GM18873 (cell line): ENCODE results near the gene MAJIN.

Source experiments
- ATAC-seq: cut with Tn5 transposase; IDR thresholded peaks from one replicate; pipeline ENCODE4 v1.9.1; 2021; ENCODE audit warnings: mild to moderate bottlenecking, moderate library complexity, moderate number of reproducible peaks; ENCODE audit not compliant: unreplicated experiment, low FRiP score

Gene MAJIN

DNA sequence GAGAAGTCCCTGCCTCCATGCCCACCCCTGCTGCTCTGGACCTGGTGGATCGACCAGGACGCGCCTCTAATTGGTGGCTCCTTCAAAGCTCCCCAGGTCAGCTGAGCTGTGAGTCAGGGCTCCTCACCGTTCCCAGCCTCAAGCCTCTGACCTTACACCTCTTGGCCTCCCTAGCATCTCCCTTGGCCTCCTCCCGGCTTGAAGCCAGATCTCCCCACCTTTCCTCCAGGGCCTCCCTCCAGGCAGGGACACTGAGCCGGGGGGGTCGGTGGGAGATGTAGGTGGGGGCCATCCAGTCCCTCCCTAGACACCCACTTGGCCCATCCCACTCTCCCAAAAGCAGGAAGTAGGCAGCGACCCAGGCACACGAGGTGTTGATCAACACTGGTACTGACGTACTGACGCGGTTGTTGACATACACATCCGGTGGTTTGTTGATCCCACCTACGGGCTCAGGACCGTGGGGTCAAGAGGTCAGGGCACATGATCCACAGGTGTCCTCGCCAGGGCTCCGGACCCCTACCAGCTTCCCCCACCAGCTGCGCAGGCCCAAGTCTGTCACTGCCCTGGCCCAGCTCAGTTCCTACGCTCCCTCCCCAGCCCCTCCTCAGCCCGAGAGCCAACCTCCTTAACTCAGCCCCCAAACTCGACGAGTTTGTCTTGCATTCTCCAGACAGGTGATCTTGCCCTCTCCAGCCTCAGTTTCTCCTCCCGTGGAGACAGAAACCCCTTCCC is 55.7 kb downstream of the MAJIN start:
- no peak for ATAC-seq

DNA sequence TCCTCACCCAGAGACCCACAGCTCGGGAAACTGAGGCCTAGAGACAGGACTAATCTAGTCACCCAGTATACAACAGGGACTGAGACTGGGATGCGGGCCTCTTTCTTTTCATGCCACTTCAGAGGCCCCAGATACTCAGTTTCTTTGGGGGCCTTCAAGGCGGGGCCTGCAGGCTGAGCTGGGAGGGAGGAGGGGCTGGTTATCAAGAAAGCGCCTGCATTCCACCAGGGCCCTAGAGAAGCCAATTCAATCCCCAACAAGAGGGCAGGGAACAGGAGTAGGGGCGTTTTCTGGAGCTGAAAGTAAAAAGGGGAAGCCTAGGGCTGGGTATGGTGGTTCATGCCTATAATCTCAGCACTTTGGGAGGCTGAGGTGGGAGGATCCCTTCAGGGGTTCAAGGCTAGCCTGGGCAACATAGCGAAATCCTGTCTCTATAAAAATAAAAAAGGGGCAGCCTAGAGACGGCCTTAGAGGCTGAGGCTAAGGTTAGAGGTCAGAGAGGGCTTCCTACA is 56.5 kb downstream of the MAJIN start:
- no peak for ATAC-seq

- no peak for ATAC-seq
Measured at GRCh38 chr11:64914123-64914522, 57.8 kb downstream of the MAJIN start.

- no peak for ATAC-seq
Measured at GRCh38 chr11:64913171-64913727, 58.7 kb downstream of the MAJIN start.

DNA sequence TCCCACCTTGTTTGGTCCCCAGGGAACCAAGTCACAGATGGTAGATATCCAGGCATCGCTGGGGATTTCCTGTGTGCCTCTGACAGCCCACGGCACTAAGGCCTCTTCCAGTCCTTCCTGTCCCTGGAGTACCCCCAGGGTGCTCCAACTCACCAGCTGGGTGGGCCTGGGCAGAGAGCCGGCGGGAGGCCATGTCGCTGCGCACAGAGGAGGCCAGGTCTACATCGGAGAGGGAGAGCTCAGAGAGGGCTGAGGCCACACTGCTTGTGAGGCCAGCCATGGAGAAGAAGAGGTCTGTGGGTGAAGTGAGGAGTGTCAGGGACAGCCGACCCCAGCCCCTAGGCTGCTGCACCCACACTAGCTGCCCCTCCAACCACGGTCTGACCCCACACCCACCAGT is 60.2 kb downstream of the MAJIN start:
- ATAC-seq, result no peak

GRCh38 chr11:64911142-64911541 is 60.8 kb downstream of the MAJIN start:
- no peak for ATAC-seq

DNA sequence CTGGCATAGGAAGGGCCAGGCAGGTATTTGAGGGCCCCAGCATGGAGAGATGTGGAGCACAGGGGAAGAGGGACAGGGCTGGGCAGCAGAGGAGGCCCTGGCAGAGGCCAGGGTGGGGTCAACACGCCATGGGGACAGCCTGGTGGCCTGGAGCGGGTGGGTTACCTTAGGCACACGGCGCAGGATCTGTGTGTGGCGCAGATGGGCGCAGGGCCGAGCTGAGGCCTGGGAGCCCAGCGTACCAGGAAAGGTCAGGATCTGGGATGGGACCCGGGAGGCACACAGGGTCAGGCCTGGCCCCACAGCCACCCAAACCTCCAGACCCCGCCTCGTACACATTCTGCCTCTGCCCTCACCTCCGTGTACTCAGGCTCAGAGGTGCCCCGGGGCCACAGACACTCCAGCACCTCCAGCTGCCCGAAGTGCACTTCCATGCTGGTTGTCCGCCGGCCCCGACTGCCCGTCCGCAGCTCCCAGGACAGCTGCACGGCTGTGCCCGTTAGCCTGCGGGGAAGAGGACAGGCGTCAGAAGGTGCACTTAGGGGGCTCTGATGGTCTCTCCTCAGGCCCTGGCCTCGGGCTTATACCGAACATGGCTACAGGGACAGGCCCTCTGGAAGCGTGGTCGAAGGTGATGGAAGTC is 61.3 kb downstream of the MAJIN start:
- ATAC-seq, result no peak

DNA sequence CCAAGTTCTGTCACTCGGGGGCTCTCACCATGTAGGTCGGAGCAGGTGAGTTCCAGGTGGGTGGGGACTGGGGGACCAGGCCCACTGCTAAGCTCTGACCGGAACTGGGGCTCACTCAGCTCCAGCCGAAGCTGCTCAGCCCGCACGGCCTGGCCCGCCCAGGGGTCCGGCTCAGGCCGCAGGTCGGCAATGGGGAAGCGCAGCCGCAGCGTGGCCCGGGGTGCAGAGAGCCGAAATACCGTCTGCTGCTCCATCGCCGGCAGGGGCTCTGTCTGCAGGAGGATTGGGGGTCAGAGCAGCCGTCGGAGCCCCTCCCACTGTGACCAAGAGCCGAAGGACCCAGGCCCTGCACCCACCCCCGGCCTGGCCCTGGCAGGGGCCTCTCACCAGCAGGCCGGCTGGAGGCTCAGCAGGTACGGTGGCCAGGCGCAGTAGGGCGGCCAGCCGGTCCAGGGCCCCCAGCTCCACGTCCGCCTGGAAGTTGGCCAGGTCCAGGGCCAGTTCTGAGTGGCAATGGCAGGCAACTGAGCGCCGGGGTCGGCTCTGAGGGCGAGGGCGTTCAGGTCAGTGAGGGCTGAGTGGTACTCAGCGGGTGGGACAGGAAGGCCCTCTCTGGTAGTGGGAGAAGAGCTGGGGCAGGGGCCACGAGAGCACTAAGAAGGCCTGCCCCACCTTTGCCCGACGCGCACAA is 62.1 kb downstream of the MAJIN start:
- no peak for ATAC-seq

DNA sequence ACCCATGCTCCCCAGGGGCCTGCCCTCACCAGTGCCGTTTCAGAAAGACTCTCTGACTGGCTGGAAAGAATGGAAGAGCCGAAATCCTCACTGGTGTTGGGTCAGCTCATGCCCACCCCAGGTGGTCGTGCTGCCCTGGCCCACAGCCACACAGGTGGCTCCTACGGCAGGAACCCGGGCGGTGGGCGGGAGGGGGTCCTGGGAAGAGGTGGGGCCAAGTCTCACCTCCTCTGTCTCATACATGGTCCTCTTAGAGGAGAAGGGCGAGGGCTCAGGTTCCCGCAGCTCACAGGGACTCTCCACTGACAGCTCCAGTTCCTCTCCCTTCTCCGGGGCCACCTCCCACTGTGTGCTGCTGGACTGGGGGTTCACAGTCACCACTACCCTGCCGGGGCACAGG is 63.1 kb downstream of the MAJIN start:
- no peak for ATAC-seq

DNA sequence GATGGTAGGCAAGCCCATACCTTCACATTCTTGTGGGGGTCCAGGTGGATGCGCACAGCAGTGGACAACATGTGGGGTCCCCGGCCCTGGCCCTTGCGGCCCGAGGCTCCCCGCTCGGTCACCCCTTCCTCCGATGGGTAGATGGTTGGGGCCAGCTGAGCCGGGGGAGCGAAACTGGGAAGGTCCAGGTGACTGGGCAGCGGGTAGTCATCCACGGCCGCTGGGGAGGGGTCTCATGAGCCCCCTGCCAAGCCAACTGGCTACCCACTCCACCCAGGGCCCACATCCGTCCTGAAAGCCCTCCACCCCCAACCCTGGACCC is 65.6 kb downstream of the MAJIN start:
- no peak for ATAC-seq

GRCh38 chr11:64905516-64906313 is 66.2 kb downstream of the MAJIN start:
- ATAC-seq, result no peak

- ATAC-seq, result no peak
Measured at GRCh38 chr11:64903291-64903833, 68.5 kb downstream of the MAJIN start.

- no peak for ATAC-seq
Measured at GRCh38 chr11:64902102-64902900, 69.6 kb downstream of the MAJIN start.

DNA sequence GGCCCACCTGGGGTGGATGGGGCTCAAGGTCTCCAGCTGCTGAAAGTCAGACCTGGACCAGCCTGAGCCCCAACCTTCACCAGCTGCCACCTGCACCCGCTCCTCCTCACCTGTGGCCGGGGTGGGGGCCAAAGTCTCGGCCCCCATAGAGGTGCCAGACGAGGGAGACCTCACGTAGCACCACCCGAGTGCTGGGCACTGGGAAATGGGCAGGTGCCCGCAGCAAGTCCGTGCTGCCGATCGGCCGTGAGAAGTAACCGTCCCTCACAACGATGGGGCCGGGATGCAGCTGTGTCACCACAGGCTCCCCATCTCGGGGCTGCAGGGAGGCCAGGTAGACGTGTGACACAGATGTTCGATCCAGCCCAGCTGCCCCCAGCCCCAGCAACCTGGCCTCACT is 71.1 kb downstream of the MAJIN start:
- no peak for ATAC-seq

GRCh38 chr11:64900263-64900678 is 71.6 kb downstream of the MAJIN start:
- ATAC-seq, result no peak

DNA sequence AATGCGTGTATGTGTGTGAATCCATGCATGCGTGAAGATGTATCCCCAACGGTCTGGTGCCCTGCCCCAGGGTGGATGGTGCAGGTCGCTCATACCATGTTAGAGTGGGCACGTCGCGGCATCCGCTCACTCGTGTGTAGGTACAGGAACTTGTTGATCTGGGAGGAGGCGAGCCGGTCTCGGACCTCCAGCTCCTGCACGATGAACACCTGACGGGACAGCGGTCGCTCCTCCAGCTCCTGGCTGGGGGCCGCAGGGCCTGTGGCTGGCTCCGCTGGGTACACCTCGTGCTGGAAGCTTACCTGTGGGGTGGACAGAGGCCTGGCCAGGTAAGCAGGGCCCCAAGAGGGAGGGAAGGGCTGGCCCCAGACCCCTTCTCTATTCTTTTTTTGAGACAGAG is 73.4 kb downstream of the MAJIN start:
- no peak for ATAC-seq

DNA sequence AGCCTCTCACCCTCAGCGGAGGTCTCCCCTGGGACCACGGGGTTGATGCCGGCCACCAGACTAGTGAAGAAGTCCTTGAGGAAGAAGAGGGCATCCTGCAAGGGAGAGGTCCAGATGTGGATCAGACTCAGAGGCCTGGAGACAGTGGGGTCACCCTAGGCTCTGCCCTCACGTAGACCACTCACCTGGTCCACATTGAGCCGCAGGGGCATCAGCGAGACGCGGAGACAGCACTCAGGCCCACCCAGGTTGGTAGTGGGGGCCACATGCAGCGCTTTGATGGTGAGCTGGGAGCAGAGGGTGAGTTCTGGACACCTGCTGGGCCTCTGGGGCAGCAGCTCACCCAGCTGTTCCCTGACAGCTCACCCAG is 73.8 kb downstream of the MAJIN start:
- ATAC-seq, result no peak

DNA sequence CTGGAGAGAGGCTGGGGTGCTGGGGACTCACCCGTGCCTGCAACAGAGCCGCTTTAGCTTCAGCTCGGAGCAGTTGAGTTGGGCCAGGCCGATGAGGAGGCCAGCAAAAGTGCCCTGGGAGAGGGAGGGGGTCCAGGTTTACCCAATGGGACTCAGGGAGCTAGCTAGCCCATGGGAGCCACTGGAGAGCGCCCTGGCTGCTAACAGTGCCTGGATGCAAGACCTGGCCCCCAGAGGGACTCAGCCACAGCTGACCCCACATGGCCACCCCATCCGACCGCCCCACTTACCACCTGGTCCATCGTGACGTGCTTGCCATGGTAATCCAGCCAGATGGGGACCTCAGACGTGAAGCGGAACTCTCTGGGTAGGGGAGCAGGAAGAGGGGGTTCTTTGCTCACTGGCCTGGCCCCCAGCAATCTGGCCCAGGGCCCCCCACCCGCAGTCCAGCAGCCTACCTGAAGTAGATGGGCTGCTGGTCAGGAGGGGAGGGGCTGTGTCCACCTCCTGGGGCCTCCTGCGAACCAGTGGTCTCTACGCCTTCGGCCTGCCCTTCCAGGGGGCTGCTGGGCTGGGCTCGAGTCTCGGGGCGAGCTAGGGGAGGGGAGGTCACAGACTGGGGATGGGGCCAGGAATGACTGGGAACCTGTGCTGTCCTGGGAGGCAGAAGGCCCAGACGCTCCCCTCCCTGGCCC is 74.4 kb downstream of the MAJIN start:
- no peak for ATAC-seq

DNA sequence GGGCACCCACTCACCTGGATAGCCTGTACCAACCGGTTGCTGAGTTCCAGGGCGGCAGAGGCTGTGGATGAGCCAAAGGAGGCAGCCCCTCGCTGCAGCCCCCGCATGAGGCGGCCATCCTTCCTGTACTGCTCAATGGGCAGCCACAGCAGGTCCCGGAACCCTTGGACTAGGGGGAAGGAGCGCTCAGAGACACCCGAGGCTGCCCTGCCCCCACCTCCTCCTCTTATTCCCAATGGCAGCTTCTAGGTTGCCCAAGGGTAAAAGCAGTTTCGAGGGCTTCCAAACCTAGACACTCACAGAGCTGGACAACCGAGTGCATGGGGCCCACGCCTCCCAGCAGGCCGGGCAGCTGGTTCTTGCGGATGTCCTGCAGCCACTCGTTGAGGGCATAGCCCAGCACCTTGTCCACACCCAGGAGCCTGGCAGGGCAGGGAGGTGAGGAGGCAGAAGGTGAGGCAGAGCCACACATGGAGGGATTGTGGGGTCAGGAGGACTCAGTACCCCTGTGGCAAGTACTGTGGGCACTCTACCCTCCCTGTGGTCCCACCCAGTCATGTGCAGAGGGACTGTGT is 75.4 kb downstream of the MAJIN start:
- no peak for ATAC-seq
